HEK293T (cell line): ENCODE data around the gene SLCO3A1.

ENCODE experiments used
- BHLHE40 ChIP-seq: fragments of 450-650 bp; IDR thresholded peaks from 2 replicates; pipeline ENCODE4 v1.6.1; 2016; ENCODE audit warnings: mild to moderate bottlenecking, moderate library complexity, borderline replicate concordance
- CTBP1 ChIP-seq: fragments of 450-650 bp; IDR thresholded peaks from 2 replicates; pipeline ENCODE4 v1.6.1; 2016; ENCODE audit warnings: borderline replicate concordance
- ELF4 ChIP-seq: fragments of 450-650 bp; IDR thresholded peaks from 2 replicates; pipeline ENCODE4 v1.6.1; 2017; ENCODE audit warnings: antibody characterized with exemption
- FOXA1 ChIP-seq: fragments of 450-650 bp; IDR thresholded peaks from 2 replicates; pipeline ENCODE4 v1.6.1; 2016; ENCODE audit warnings: mild to moderate bottlenecking
- FOXK2 ChIP-seq: fragments of 450-650 bp; IDR thresholded peaks from 2 replicates; pipeline ENCODE4 v1.6.1; 2016; ENCODE audit warnings: mild to moderate bottlenecking
- FOXM1 ChIP-seq: fragments of 450-650 bp; IDR thresholded peaks from 2 replicates; pipeline ENCODE4 v1.6.1; 2017; ENCODE audit warnings: mild to moderate bottlenecking, borderline replicate concordance
- HDGF ChIP-seq: fragments of 450-650 bp; IDR thresholded peaks from 2 replicates; pipeline ENCODE4 v1.6.1; 2017; ENCODE audit warnings: antibody characterized with exemption, borderline replicate concordance
- L3MBTL2 ChIP-seq: fragments of 450-650 bp; conservative IDR thresholded peaks from 2 replicates; pipeline ENCODE4 v1.6.1; 2016; ENCODE audit warnings: mild to moderate bottlenecking
- LEF1 ChIP-seq: fragments of 450-650 bp; IDR thresholded peaks from 2 replicates; pipeline ENCODE4 v1.6.1; 2017; ENCODE audit warnings: mild to moderate bottlenecking, borderline replicate concordance
- PKNOX1 ChIP-seq: fragments of 450-650 bp; IDR thresholded peaks from 2 replicates; pipeline ENCODE4 v1.6.1; 2016
- SUZ12 ChIP-seq: fragments of 450-650 bp; IDR thresholded peaks from 2 replicates; pipeline ENCODE4 v1.6.1; 2016; ENCODE audit warnings: mild to moderate bottlenecking
- TARDBP ChIP-seq: fragments of 450-650 bp; IDR thresholded peaks from 2 replicates; pipeline ENCODE4 v1.6.1; 2016
- ZNF384 ChIP-seq: fragments of 450-650 bp; IDR thresholded peaks from 2 replicates; pipeline ENCODE4 v1.6.1; 2016

DNA sequence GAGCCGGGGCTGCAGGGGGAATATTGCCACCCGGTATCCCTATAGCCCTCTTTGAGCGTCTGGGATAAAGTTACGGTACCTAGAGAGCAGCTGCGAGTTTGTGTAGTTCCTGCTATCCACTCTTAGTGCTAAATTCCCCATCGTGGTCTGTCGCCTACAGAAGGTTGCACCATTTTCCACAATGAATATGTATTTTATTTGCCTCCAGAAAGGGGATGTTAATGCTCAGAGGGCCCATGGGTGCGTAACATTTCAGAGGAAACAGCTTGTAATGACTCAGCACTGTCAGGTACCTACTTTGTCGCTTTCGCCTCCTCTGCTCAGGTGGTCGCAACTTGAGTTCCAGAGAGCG, 1.1 kb downstream of the SLCO3A1 start:
- TF ChIP-seq SUZ12 (no peak), HDGF (no peak), FOXK2 (no peak), LEF1 (no peak), BHLHE40 (no peak), ELF4 (no peak), PKNOX1 (no peak), L3MBTL2 (no peak), FOXM1 (no peak), FOXA1 (no peak), ZNF384 (no peak), CTBP1 (no peak), TARDBP (no peak)
